Smooth muscle cell (in vitro differentiated cells): Measurements from ENCODE around the gene AGAP1. TPM values are rescaled to one million over a fixed set of nuclear protein-coding genes. Genes with fewer than 3 reads are reported as not detected.

Source experiments
- DNase-seq: peaks from one replicate; lab custom pipeline; 2025; ENCODE audit not compliant: unreplicated experiment; lab: John Stamatoyannopoulos, UW
- H2AFZ ChIP-seq: fragments of 200-600 bp; sonication (generic); 2 replicates; pipeline ENCODE4 v1.6.0; 2016; ENCODE audit warnings: antibody characterized with exemption, low read depth, mild to moderate bottlenecking
- H3F3A ChIP-seq: fragments of 200-600 bp; sonication (generic); 2 replicates; pipeline ENCODE4 v1.6.0; 2017; ENCODE audit warnings: antibody characterized with exemption, low read depth
- H3K27ac ChIP-seq: fragments of 200-600 bp; sonication (generic); 2 replicates; pipeline ENCODE4 v1.5.1; 2016; ENCODE audit warnings: low read depth, mild to moderate bottlenecking
- H3K27me3 ChIP-seq: fragments of 200-600 bp; sonication (generic); 2 replicates; pipeline ENCODE4 v1.6.1; 2016; ENCODE audit warnings: low read depth, mild to moderate bottlenecking
- H3K36me3 ChIP-seq: fragments of 200-600 bp; sonication (generic); 2 replicates; pipeline ENCODE4 v1.5.1; 2016; ENCODE audit warnings: low read depth
- H3K4me1 ChIP-seq: fragments of 200-600 bp; sonication (generic); 2 replicates; pipeline ENCODE4 v1.5.1; 2016; ENCODE audit warnings: low read depth
- H3K4me2 ChIP-seq: fragments of 200-600 bp; sonication (generic); 2 replicates; pipeline ENCODE4 v1.6.0; 2016; ENCODE audit warnings: mild to moderate bottlenecking
- H3K4me3 ChIP-seq: fragments of 200-600 bp; sonication (generic); 2 replicates; pipeline ENCODE4 v1.5.1; 2016; ENCODE audit warnings: mild to moderate bottlenecking
- H3K79me2 ChIP-seq: fragments of 200-600 bp; sonication (generic); 2 replicates; pipeline ENCODE4 v1.6.0; 2016; ENCODE audit warnings: low read depth, mild to moderate bottlenecking
- H3K9ac ChIP-seq: fragments of 200-600 bp; sonication (generic); 2 replicates; pipeline ENCODE4 v1.6.0; 2016; ENCODE audit warnings: low read depth
- H3K9me3 ChIP-seq: fragments of 200-600 bp; sonication (generic); replicated peaks from 2 replicates; pipeline ENCODE4 v1.5.1; 2016; ENCODE audit warnings: low read depth
- H4K20me1 ChIP-seq: fragments of 200-600 bp; sonication (generic); 2 replicates; pipeline ENCODE4 v1.6.0; 2016; ENCODE audit warnings: low read depth
- WGBS: methylation state at CpG from one replicate; pipeline ENCODE4 v1.1.7; 2016; ENCODE audit warnings: low lambda C conversion rate; 5-methylcytosine and 5-hydroxymethylcytosine counted together
- polyA plus RNA-seq: library from polyadenylated mRNA; unstranded; fragments of >200 nt; fragmentation: Nextera tagmentation; extraction: Ambion mirVana; gene quantifications from 2 replicates; pipeline ENCODE4 v1.2.1, GENCODE V29; 2016
- total RNA-seq: library from RNA; depleted of rRNA; stranded (reverse); fragments of >200 nt; gene quantifications from 2 replicates; pipeline ENCODE4 v1.2.3, GENCODE V29; 2014
- TF ChIP-seq, protein P1 (sequence below): fragments of 200-600 bp; sonication (generic); IDR thresholded peaks from 2 replicates; pipeline ENCODE4 v1.5.1; 2017; ENCODE audit warnings: borderline replicate concordance, mild to moderate bottlenecking, antibody characterized with exemption; ENCODE audit not compliant: insufficient read depth, poor library complexity, severe bottlenecking

AGAP1 gene
- total and polyA plus RNA-seq, 2 experiments from 2014 or later, result 3.9 to 9.8 TPM

DNA sequence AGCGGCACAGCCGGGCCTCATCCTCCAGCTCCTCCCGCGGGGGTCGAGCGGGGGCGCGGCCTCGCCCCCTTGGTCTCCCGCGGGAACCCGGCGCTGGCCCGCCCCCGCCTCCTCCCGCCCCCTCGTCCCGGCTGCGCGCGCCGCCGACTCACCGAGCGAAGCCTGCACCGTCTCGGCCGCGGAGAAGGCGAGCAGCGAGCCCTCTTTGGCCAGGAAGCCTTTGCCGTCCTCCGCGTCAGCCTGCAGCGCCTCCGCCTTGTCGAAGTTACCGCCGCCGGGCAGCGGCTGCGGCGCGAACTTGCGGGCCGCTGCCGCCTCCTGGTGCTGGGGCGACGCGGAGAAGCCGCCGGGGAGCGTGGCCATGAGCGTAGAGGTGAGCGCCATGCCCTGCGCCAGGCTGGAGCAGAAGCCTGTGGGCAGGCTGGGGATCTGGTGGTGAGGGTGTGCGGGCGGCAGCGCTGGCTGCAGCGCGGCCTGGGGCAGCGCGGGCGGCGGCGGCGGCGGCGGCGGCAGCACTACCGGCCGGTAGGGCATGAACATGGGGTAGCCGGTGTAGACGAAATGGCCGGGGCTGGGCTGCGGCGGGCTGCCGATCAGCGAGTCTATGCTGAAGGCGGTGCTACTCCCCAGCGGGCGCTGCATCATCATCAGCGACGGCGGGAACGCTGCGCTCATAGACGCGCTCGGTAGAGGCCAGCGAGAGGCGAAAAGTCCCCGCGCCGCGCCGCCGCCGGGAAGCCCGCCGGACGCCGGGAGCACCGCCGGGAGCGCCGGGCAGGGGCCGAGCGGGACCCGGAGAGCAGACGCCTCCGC is 673.7 kb downstream of the AGAP1 start:
- Histone ChIP-seq H3K4me1 (peaks cover 51% of the 10 kb centered on the region), H3K36me3 (no peaks in the 10 kb centered on the region), H4K20me1 (no peaks in the 10 kb centered on the region), H2AFZ (no peak overlapping the region), H3K4me2 (peak overlapping the region; percentile 97), H3K9ac (no peak overlapping the region), H3K9me3 (no peaks in the 10 kb centered on the region), H3F3A (no peaks in the 10 kb centered on the region), H3K27ac (no peak overlapping the region), H3K4me3 (peak overlapping the region; percentile 48), H3K27me3 (peaks cover 100% of the 10 kb centered on the region), H3K79me2 (no peaks in the 10 kb centered on the region)
- TF ChIP-seq, protein P1, sequence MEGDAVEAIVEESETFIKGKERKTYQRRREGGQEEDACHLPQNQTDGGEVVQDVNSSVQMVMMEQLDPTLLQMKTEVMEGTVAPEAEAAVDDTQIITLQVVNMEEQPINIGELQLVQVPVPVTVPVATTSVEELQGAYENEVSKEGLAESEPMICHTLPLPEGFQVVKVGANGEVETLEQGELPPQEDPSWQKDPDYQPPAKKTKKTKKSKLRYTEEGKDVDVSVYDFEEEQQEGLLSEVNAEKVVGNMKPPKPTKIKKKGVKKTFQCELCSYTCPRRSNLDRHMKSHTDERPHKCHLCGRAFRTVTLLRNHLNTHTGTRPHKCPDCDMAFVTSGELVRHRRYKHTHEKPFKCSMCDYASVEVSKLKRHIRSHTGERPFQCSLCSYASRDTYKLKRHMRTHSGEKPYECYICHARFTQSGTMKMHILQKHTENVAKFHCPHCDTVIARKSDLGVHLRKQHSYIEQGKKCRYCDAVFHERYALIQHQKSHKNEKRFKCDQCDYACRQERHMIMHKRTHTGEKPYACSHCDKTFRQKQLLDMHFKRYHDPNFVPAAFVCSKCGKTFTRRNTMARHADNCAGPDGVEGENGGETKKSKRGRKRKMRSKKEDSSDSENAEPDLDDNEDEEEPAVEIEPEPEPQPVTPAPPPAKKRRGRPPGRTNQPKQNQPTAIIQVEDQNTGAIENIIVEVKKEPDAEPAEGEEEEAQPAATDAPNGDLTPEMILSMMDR, result no peak
- WGBS, result under 1% methylated on average over 61 of the region's 112 CpGs
- no peak for DNase-seq

DNA sequence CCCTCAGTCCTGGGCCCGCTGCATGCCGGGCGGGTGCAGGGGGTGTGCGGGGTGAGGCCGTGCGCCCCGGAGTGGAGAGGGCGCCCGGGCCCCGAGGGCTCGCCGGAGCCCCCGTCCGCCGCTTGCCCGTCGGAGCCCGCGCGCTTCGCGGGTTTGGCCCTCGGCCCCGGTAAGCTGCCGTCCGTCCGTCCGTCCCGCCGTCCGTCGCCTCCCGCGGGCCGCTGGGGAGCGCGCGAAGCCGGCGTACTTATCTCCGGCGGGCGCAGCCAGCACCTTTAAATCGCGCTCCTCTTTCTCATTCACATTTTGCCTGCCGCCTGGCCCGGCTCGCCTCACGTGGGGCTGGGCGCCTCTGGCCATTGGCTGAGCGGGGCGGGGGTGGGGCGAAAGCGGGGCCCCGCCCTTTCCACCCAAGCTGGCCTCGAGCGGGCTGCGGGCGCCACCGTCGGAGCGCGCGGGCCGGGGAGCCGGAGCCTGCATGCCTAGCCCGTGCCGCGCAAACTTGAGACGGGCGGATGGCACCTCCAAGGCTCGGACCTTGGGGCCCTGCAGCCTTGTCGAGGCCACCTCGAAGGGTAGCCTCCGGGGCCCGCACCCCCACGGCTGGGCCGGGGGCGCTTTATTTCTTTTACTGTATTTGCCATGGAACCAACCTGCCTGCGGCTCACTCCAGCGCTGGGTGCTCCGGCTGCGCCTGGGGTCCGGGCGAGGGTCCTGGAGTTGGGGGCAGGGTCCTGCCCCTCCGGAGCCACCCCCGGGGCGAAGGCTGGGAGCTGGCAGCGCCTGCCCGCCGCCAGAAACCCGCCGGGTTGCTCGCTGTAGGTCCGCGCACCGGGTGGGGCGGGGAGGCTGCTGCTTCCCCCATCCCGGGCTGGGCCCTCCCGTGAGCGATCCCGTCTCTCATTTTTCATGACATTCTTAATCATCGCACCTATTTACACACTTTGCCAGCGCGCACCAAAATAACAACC is 674.6 kb downstream of the AGAP1 start, which contains the start of gene GBX2:
Gene GBX2 (minus strand): TSS at position 277 of the 971 bp plus-strand sequence. CDS start 415 bp downstream, outside the sequence.
- Histone ChIP-seq H3K79me2 (no peaks in the 10 kb centered on the region), H2AFZ (no peak within 1 kb of the TSS), H3F3A (no peaks in the 10 kb centered on the region), H3K36me3 (no peaks in the 10 kb centered on the region), H3K27ac (no peak within 1 kb of the TSS), H3K4me2 (peak within 1 kb of the TSS; percentile 97), H3K4me1 (peaks cover 54% of the 10 kb centered on the region), H3K9me3 (no peaks in the 10 kb centered on the region), H4K20me1 (no peaks in the 10 kb centered on the region), H3K4me3 (peak within 1 kb of the TSS; percentile 48), H3K9ac (no peak within 1 kb of the TSS), H3K27me3 (peaks cover 100% of the 10 kb centered on the region)
- 2% methylated on average over 94 of the region's 105 CpGs for WGBS
- TF ChIP-seq, protein P1, result no peak
- no peak for DNase-seq

DNA sequence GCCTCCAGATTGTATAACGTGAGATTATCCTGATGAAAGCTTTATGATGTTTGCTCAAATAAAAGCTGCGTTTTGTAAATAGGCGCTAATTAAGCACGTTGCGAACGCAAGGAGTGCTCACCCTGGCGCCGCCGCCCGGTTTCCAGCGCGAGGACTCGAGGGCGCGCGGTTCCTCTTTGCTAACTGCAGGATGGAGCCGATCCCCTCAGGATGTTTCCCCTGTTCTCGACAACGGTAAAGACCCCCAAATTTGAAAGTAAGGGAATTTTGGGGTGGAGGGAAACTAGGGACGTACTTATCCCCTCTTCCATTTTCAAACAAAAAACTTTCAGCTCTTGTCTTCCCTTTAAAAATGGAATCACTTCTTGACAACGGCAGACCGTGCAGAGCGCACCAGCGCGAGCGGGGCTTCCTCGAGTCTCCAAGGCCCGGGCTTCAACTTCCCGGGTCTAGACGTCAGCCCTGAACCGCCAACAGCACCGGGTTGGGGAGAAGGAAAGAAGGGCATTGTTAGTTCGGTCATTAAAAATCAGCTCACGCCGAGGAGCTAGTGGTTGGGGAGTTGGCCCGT is 675.4 kb downstream of the AGAP1 start:
- Histone ChIP-seq H3K36me3 (no peaks in the 10 kb centered on the region), H3K4me1 (peaks cover 52% of the 10 kb centered on the region), H3K27me3 (peaks cover 100% of the 10 kb centered on the region), H3K4me3 (no peak overlapping the region), H3K79me2 (no peaks in the 10 kb centered on the region), H3K9ac (no peak overlapping the region), H3K9me3 (no peaks in the 10 kb centered on the region), H2AFZ (no peak overlapping the region), H4K20me1 (no peaks in the 10 kb centered on the region), H3K4me2 (no peak overlapping the region), H3K27ac (no peak overlapping the region), H3F3A (no peaks in the 10 kb centered on the region)
- WGBS, result 4% methylated on average over 36 of the region's 36 CpGs
- TF ChIP-seq, protein P1, result no peak
- no peak for DNase-seq
